Neural progenitor cell (in vitro differentiated cells): ENCODE results near the gene GATAD2B.

Experiments used
- CTCF ChIP-seq: fragments of 200-600 bp; sonication (generic); IDR thresholded peaks from 2 replicates; pipeline ENCODE4 v1.5.1; 2017; ENCODE audit warnings: antibody characterized with exemption, mild to moderate bottlenecking
- EZH2 ChIP-seq: fragments of 200-600 bp; sonication (generic); IDR thresholded peaks from 2 replicates; pipeline ENCODE4 v1.6.1; 2017; ENCODE audit warnings: antibody characterized with exemption, mild to moderate bottlenecking, moderate library complexity
- EZH2phosphoT487 ChIP-seq: fragments of 200-600 bp; sonication (generic); IDR thresholded peaks from 2 replicates; pipeline ENCODE4 v1.6.1; 2017; ENCODE audit warnings: antibody characterized with exemption

GRCh38 chr1:153921803-153922075 lies 1.0 kb downstream of the GATAD2B start:
- TF ChIP-seq CTCF, result no peak
- TF ChIP-seq EZH2phosphoT487, result no peak
- no peak for TF ChIP-seq EZH2
